HG02759 (cell line): ENCODE results near the gene NRAP.

Experiments
- ATAC-seq: cut with Tn5 transposase; IDR thresholded peaks from one replicate; pipeline ENCODE4 v1.9.1; 2021; ENCODE audit warnings: mild to moderate bottlenecking, moderate library complexity; ENCODE audit not compliant: unreplicated experiment

Gene NRAP

GRCh38 chr10:113663908-113664307 is at the start of gene NRAP:
NRAP (minus strand) TSS chr10:113664041; CDS start chr10:113663882, 159 bp downstream.
- no peak for ATAC-seq

- no peak for ATAC-seq
Observed at GRCh38 chr10:113713640-113713982, 49.8 kb upstream of the NRAP start.

GRCh38 chr10:113712755-113713639 is 49.2 kb upstream of the NRAP start:
- no peak for ATAC-seq

GRCh38 chr10:113712024-113712423 is 48.2 kb upstream of the NRAP start:
- no peak for ATAC-seq

GRCh38 chr10:113711142-113711541 is 47.3 kb upstream of the NRAP start:
- no peak for ATAC-seq

- ATAC-seq, result no peak
Observed at GRCh38 chr10:113709221-113709838, 45.5 kb upstream of the NRAP start.

- ATAC-seq, result no peak
Observed at GRCh38 chr10:113708640-113709039, 44.8 kb upstream of the NRAP start.

GRCh38 chr10:113706623-113707022 is 42.8 kb upstream of the NRAP start:
- no peak for ATAC-seq

- no peak for ATAC-seq
Observed at GRCh38 chr10:113705344-113705652, 41.5 kb upstream of the NRAP start.

GRCh38 chr10:113704637-113705343 is 40.9 kb upstream of the NRAP start:
- ATAC-seq, result peak; percentile 48

GRCh38 chr10:113697595-113697994 is 33.8 kb upstream of the NRAP start:
- ATAC-seq, result no peak

- no peak for ATAC-seq
Observed at GRCh38 chr10:113695691-113696090, 31.9 kb upstream of the NRAP start.

GRCh38 chr10:113693348-113693747 is 29.5 kb upstream of the NRAP start:
- no peak for ATAC-seq

GRCh38 chr10:113692271-113692670 is 28.4 kb upstream of the NRAP start:
- no peak for ATAC-seq

- ATAC-seq, result no peak
Observed at GRCh38 chr10:113691381-113691780, 27.5 kb upstream of the NRAP start.

GRCh38 chr10:113690749-113691148 is 26.9 kb upstream of the NRAP start:
- no peak for ATAC-seq

- ATAC-seq, result no peak
Observed at GRCh38 chr10:113689574-113689973, 25.7 kb upstream of the NRAP start.

- no peak for ATAC-seq
Observed at GRCh38 chr10:113689057-113689456, 25.2 kb upstream of the NRAP start.

GRCh38 chr10:113687037-113687436 is 23.2 kb upstream of the NRAP start:
- no peak for ATAC-seq

GRCh38 chr10:113686028-113686427 is 22.2 kb upstream of the NRAP start:
- no peak for ATAC-seq

GRCh38 chr10:113683300-113683699 is 19.5 kb upstream of the NRAP start:
- no peak for ATAC-seq
